Measurements from ENCODE around the gene FSCN2. TPM values are rescaled to one million over a fixed set of nuclear protein-coding genes. Genes with fewer than 3 reads are reported as not detected.

FSCN2 gene
- total and polyA plus RNA-seq, 10 of the 15 experiments (the other 5 are each of a cell fraction or from before 2014, with no cell fraction given): 0.12 to 2.1 (median 0.65) TPM; not detected in 3

DNA sequence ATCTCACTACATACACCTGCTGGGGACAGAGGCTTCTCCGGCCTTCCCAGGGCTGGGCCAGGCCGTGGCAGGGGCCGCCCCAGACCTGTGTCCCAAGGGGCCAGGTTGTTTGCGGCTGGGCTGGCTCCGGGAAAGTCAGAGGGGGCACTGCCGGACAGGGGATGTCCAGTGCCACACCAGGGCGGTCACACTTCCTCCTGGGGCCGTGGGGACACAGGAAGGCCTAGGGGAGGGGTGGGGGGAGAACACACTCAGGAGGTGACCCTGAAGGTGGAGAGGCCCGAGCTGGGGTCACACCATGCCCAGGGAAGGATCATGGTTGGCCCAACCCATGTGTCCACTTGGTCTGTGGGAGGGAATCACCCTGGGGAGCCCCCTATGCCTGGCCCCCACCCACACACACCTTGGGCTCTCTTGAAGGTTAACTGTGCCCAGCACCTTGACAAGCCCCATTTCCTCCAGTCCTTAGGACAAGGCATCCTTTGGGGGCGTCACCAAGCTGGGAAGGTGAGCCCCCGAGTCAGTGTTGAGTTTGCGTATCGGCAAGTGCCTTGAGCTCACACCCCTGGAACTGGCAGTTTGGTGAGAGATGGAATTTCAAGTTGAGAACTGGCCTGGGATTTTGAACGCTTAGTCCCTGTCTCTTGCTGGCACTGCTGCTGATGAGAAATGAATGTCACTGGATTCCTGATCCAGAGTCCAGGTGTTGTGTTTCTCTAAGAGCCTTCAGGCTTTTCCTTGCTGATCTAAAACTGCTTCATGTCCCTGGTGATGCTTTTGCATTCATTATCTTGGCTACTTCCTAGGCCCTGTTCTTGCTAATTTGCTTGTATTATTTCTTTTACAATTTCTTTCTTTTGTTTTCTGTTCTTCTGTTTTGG lies 7.9 kb upstream of the FSCN2 start (continued):
- TF ChIP-seq, protein P1, sequence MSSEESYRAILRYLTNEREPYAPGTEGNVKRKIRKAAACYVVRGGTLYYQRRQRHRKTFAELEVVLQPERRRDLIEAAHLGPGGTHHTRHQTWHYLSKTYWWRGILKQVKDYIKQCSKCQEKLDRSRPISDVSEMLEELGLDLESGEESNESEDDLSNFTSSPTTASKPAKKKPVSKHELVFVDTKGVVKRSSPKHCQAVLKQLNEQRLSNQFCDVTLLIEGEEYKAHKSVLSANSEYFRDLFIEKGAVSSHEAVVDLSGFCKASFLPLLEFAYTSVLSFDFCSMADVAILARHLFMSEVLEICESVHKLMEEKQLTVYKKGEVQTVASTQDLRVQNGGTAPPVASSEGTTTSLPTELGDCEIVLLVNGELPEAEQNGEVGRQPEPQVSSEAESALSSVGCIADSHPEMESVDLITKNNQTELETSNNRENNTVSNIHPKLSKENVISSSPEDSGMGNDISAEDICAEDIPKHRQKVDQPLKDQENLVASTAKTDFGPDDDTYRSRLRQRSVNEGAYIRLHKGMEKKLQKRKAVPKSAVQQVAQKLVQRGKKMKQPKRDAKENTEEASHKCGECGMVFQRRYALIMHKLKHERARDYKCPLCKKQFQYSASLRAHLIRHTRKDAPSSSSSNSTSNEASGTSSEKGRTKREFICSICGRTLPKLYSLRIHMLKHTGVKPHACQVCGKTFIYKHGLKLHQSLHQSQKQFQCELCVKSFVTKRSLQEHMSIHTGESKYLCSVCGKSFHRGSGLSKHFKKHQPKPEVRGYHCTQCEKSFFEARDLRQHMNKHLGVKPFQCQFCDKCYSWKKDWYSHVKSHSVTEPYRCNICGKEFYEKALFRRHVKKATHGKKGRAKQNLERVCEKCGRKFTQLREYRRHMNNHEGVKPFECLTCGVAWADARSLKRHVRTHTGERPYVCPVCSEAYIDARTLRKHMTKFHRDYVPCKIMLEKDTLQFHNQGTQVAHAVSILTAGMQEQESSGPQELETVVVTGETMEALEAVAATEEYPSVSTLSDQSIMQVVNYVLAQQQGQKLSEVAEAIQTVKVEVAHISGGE (CRISPR knock-in tag; IDR thresholded peaks at IDR 0.05): no peak
- TF ChIP-seq JUNB (IDR thresholded peaks at IDR 0.05): no peak
- TF ChIP-seq, protein P2, sequence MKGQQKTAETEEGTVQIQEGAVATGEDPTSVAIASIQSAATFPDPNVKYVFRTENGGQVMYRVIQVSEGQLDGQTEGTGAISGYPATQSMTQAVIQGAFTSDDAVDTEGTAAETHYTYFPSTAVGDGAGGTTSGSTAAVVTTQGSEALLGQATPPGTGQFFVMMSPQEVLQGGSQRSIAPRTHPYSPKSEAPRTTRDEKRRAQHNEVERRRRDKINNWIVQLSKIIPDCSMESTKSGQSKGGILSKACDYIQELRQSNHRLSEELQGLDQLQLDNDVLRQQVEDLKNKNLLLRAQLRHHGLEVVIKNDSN (IDR thresholded peaks at IDR 0.05; ENCODE audit: borderline replicate concordance, extremely low read length, insufficient read depth, low read depth, low read length): no peak
- TF ChIP-seq, protein P3, sequence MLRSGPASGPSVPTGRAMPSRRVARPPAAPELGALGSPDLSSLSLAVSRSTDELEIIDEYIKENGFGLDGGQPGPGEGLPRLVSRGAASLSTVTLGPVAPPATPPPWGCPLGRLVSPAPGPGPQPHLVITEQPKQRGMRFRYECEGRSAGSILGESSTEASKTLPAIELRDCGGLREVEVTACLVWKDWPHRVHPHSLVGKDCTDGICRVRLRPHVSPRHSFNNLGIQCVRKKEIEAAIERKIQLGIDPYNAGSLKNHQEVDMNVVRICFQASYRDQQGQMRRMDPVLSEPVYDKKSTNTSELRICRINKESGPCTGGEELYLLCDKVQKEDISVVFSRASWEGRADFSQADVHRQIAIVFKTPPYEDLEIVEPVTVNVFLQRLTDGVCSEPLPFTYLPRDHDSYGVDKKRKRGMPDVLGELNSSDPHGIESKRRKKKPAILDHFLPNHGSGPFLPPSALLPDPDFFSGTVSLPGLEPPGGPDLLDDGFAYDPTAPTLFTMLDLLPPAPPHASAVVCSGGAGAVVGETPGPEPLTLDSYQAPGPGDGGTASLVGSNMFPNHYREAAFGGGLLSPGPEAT (IDR thresholded peaks at IDR 0.05; ENCODE audit: low read depth): peak; percentile 36; the same call in 1 of the 2 replicates
- TF ChIP-seq NFYB (IDR thresholded peaks at IDR 0.05; ENCODE audit: insufficient read depth, low read depth, low read length): no peak
- TF ChIP-seq, protein P4, sequence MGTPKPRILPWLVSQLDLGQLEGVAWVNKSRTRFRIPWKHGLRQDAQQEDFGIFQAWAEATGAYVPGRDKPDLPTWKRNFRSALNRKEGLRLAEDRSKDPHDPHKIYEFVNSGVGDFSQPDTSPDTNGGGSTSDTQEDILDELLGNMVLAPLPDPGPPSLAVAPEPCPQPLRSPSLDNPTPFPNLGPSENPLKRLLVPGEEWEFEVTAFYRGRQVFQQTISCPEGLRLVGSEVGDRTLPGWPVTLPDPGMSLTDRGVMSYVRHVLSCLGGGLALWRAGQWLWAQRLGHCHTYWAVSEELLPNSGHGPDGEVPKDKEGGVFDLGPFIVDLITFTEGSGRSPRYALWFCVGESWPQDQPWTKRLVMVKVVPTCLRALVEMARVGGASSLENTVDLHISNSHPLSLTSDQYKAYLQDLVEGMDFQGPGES (IDR thresholded peaks at IDR 0.05): no peak
- TF ChIP-seq POLR2A (IDR thresholded peaks at IDR 0.05; ENCODE audit: low read depth, low read length): no peak
- no peak for TF ChIP-seq SMC3 (IDR thresholded peaks at IDR 0.05; ENCODE audit: borderline replicate concordance, low read length)
- TF ChIP-seq MTA2 (IDR thresholded peaks at IDR 0.05; ENCODE audit: low read depth): peak; percentile 31; the same call in 1 of the 2 replicates
- TF ChIP-seq, protein P5, sequence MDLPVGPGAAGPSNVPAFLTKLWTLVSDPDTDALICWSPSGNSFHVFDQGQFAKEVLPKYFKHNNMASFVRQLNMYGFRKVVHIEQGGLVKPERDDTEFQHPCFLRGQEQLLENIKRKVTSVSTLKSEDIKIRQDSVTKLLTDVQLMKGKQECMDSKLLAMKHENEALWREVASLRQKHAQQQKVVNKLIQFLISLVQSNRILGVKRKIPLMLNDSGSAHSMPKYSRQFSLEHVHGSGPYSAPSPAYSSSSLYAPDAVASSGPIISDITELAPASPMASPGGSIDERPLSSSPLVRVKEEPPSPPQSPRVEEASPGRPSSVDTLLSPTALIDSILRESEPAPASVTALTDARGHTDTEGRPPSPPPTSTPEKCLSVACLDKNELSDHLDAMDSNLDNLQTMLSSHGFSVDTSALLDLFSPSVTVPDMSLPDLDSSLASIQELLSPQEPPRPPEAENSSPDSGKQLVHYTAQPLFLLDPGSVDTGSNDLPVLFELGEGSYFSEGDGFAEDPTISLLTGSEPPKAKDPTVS (IDR thresholded peaks at IDR 0.05; ENCODE audit: low read depth, low read length): no peak
- TF ChIP-seq, protein P6, sequence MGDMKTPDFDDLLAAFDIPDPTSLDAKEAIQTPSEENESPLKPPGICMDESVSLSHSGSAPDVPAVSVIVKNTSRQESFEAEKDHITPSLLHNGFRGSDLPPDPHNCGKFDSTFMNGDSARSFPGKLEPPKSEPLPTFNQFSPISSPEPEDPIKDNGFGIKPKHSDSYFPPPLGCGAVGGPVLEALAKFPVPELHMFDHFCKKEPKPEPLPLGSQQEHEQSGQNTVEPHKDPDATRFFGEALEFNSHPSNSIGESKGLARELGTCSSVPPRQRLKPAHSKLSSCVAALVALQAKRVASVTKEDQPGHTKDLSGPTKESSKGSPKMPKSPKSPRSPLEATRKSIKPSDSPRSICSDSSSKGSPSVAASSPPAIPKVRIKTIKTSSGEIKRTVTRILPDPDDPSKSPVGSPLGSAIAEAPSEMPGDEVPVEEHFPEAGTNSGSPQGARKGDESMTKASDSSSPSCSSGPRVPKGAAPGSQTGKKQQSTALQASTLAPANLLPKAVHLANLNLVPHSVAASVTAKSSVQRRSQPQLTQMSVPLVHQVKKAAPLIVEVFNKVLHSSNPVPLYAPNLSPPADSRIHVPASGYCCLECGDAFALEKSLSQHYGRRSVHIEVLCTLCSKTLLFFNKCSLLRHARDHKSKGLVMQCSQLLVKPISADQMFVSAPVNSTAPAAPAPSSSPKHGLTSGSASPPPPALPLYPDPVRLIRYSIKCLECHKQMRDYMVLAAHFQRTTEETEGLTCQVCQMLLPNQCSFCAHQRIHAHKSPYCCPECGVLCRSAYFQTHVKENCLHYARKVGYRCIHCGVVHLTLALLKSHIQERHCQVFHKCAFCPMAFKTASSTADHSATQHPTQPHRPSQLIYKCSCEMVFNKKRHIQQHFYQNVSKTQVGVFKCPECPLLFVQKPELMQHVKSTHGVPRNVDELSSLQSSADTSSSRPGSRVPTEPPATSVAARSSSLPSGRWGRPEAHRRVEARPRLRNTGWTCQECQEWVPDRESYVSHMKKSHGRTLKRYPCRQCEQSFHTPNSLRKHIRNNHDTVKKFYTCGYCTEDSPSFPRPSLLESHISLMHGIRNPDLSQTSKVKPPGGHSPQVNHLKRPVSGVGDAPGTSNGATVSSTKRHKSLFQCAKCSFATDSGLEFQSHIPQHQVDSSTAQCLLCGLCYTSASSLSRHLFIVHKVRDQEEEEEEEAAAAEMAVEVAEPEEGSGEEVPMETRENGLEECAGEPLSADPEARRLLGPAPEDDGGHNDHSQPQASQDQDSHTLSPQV (IDR thresholded peaks at IDR 0.05): no peak
- no peak for TF ChIP-seq NFXL1 (IDR thresholded peaks at IDR 0.05; ENCODE audit: borderline replicate concordance)
- no peak for TF ChIP-seq ZNF384 (IDR thresholded peaks at IDR 0.05; ENCODE audit: borderline replicate concordance, low read depth, low read length)
- TF ChIP-seq SPI1 (IDR thresholded peaks at IDR 0.05; ENCODE audit: borderline replicate concordance, insufficient read depth, low read depth, low read length): 0 out of 2 replicates have a peak, but pooled peaks have one; percentile 31

Measured in GM12878 (cell line).